GM21723 (cell line): ENCODE results near the gene HAGH.
"Not testable (repeated sequence)": the region's sequence is repeated elsewhere in the genome, so short reads cannot be mapped to it uniquely, and the experiment has no call there.

Experiments used
- ATAC-seq: cut with Tn5 transposase; IDR thresholded peaks from one replicate; pipeline ENCODE4 v1.9.1; 2021; ENCODE audit warnings: mild to moderate bottlenecking, moderate library complexity; ENCODE audit not compliant: unreplicated experiment

Gene HAGH

DNA sequence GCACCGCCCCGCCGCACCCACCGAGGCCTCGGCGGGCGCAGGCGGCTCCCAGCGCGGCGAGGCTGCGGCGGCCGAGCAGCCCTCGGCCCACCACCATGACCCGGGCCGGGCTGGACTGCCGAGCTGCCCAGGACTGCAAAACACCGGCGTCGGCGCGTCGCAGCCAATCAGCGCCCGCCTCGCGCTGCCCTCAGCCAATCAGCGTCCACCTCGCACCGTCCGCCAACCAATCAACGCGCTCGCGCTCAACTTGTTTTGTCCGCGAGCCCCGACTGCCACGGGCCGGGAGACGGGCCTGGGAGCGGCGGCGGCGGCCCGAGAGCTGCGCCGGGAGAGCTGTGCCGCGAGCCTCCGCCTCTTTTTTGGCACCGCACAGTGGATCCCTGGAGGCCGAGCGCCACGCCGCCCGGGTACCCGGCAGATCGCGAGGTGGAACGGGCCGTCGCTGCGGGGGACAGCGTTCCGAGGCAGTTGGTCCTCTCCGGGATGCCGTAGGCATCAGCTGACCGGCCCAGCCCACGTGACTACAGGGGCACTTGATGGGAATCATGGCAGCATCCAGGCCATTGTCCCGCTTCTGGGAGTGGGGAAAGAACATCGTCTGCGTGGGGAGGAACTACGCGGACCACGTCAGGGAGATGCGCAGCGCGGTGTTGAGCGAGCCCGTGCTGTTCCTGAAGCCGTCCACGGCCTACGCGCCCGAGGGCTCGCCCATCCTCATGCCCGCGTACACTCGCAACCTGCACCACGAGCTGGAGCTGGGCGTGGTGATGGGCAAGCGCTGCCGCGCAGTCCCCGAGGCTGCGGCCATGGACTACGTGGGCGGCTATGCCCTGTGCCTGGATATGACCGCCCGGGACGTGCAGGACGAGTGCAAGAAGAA lies at the start of gene HAGH, which contains the start of gene FAHD1:
TSS of gene HAGH (minus strand) at position 135 of the 883 bp plus-strand sequence. CDS start at position 97, 38 bp downstream.
TSS of gene FAHD1 (plus strand) at position 516 of the 883 bp plus-strand sequence. CDS start at position 549, 33 bp downstream.
- ATAC-seq, result peak; percentile 77

- ATAC-seq, result not testable (repeated sequence)
Measured at GRCh38 chr16:1876066-1876465, 49.4 kb upstream of the HAGH start.

GRCh38 chr16:1874854-1875253 lies 48.2 kb upstream of the HAGH start:
- no peak for ATAC-seq

- no peak for ATAC-seq
Measured at GRCh38 chr16:1871974-1872635, 45.5 kb upstream of the HAGH start, which contains the start of gene MEIOB. Gene MEIOB (minus strand): TSS chr16:1872164. CDS start chr16:1868175, 3,989 bp downstream.

DNA sequence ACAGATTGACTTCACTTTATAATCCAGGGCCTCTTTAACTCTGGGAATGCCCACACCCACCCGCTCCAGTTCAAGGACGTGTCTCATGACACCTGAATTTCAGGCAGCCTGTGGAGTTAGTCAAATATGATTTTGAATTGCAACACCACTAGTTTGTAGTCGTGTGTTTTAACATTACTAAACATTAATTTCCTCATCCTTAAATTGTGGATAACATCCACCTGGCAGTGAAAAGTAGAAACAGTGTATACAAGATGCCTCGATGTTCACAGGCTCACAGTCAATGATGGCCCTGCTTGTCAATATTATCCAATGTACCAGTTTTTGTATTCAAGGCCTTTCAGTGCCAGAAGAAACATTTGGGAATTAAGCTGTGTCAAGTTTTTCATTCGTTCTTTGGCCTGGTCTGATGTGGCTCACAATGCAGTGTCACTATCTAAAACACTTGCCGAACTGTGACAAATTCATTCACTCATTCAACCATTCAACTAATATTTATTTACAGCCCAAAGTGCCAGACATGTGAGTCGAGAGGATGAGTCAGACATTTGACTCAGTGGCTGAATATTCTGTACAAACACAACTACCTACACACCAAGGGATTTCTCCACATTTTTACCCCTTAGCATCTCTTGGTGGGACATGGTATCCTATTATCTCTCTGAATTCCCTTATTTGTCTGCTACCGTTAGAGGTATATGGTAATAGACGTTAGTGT lies 43.9 kb upstream of the HAGH start:
- ATAC-seq, result no peak

GRCh38 chr16:1865902-1866690 lies 39.5 kb upstream of the HAGH start:
- ATAC-seq, result no peak

GRCh38 chr16:1863681-1864460 lies 37.2 kb upstream of the HAGH start:
- no peak for ATAC-seq

DNA sequence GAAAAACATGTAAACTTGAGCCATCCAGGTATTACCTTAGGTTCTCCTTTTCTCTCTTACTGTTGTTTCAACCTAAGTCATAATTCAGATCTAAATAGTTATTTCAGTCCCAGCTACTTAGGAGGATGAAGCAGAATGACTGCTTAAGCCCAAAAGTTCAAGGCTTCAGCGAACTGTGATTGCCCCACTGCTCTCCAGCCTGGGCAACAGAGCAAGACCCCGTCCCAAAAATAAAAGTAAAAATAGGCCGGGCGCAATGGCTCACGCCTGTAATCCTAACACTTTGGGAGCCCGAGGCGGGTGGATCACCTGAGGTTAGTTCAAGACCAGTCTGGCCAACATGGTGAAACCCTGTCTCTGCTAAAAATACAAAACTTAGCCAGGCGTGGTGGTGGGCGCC lies 35.8 kb upstream of the HAGH start:
- no peak for ATAC-seq

DNA sequence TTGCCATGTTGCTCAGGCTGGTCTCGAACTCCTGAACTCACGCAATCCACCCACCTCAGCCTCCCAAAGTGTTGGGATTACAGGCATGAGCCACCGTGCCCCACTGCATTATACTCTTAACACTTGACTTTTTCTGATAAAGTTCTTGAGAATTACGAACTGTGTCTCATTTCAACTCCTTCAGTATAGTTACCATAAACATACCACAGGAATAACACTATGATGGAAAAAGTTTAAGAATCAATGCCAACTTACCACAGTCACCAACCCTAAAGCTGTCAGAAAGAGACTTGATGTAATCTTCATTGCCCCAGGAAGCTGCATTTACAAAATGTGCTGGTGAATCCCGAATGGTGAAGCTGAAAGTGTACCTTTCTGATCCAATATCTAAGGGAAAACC lies 35.1 kb upstream of the HAGH start:
- ATAC-seq, result no peak

DNA sequence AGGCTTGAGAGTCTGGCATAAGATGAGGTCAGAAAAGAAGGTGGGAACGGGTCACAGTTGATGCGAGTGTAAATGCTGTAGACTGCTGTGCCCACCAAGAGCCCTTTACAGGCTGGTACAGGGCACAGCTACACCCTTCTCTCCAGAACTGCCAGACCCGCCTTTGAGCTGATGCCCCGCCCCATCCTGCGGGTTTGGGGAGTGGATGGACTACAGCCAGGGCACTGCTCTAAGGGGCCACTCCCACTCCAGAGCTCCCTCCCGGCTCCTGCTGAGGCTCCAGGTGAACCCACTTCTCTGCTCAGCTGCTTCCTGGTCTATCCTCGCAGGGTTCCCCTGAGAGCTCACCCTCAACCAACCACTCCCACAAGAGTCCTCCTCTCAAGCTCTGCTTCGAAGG lies 33.0 kb upstream of the HAGH start:
- no peak for ATAC-seq

DNA sequence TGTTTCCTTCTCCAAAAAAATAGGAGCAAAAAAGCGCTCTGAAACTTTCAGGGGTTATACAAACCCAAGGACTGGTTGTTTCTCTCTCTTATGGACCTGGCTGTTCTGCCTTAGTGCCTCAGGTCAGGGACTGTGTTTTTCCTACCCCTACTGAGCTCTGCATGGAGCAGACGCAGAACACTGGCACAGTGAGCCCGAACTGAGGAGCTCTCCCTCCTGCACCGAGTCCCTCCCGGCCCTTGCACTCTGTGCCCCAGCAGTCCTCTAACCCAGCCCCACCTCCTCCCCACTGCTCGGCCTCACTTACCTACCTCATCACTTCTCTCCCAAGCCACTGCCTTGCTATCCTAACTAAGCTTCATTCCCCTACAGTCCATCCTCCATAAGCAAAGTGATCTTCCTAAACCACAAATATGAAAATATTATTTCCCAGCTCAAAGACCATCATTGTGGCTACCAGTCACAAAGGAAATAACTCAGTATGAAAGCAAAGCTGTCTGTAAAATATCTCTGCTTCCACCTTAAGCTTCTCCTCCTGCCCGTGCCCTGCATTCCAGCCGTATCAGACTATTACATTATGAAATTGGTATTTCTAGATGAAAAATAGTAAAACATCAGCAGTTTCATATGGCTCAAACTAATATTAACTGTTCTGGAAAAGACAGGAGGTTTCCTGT lies 31.7 kb upstream of the HAGH start:
- ATAC-seq, result no peak

DNA sequence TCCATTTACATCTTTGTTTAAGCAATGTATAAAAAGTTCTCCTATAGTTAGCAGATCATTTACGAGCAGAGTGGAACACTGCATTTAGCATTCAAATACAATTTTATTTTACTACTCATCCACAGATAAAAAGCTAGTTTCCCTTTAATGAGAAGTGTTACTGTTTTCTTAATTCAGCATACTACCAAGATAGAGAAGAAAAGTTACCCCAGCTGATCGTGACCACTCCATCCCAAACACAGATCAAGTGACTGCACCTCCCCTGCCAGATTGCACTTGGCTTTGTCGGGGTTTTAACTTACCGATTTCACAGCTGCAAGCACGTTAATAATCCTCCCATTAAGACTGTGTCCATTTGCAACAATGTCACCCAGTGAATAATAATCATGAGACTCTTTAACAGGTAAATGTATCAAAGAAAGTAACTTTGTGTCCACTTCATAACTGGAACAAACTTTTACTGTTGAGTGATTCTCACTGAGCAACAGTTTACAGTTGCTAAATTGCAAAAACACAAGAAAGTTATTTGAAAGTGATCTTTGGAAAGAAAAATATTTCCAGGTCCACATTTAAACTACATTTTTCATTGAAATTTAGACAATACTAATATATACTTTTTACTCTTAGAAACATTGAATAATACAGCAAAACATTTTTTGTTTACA lies 30.9 kb upstream of the HAGH start:
- no peak for ATAC-seq

- no peak for ATAC-seq
Measured at GRCh38 chr16:1851793-1852192, 25.2 kb upstream of the HAGH start.

GRCh38 chr16:1850981-1851380 lies 24.4 kb upstream of the HAGH start:
- no peak for ATAC-seq

- no peak for ATAC-seq
Measured at GRCh38 chr16:1846416-1846815, 19.8 kb upstream of the HAGH start.

- no peak for ATAC-seq
Measured at GRCh38 chr16:1845985-1846384, 19.4 kb upstream of the HAGH start.

GRCh38 chr16:1839554-1839953 lies 12.9 kb upstream of the HAGH start:
- ATAC-seq, result no peak

GRCh38 chr16:1834096-1834495 lies 7.5 kb upstream of the HAGH start:
- no peak for ATAC-seq
